ENCODE results near the gene SLC35G3.

GRCh38 chr17:35239823-35240222 is 45.6 kb upstream of the SLC35G3 start:
- TF ChIP-seq POLR2A (IDR thresholded peaks at IDR 0.05) (no peak), CTCF (IDR thresholded peaks at IDR 0.05) (no peak)

Data from lower leg skin (tissue), 3 donors.